ENCODE results near the gene LANCL2. TPM values are rescaled to one million over a fixed set of nuclear protein-coding genes. Genes with fewer than 3 reads are reported as not detected.

Gene LANCL2, protein sequence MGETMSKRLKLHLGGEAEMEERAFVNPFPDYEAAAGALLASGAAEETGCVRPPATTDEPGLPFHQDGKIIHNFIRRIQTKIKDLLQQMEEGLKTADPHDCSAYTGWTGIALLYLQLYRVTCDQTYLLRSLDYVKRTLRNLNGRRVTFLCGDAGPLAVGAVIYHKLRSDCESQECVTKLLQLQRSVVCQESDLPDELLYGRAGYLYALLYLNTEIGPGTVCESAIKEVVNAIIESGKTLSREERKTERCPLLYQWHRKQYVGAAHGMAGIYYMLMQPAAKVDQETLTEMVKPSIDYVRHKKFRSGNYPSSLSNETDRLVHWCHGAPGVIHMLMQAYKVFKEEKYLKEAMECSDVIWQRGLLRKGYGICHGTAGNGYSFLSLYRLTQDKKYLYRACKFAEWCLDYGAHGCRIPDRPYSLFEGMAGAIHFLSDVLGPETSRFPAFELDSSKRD
- total RNA-seq: 10 to 100 TPM in 4 of 6 donors, 1 to 10 TPM in 2; 4.6 to 19.9 (median 12.6) TPM

- Histone ChIP-seq H3K9me3 (no peaks in the 10 kb centered on the region), H3K4me1 (peaks cover 15 to 28% (median 17%) of the 10 kb centered on the region in 4 donors), H3K36me3 (no peaks in the 10 kb centered on the region), H3K27ac (peak within 1 kb of the TSS; percentile 96 to 99 (median 98)), H3K4me3 (peak within 1 kb of the TSS; percentile 79 to 95 (median 92)), H3K27me3 (no peaks in the 10 kb centered on the region)
- 0% methylated on average over 25 to 27 of the region's 28 CpGs for WGBS, 2 donors
- DNase-seq (peak in 1 of 2 donors; percentile 42), ATAC-seq (ENCODE audit: low FRiP score in 2 of 2) (peak in 1 of 2 donors; percentile 28)
- TF ChIP-seq POLR2A (IDR thresholded peaks at IDR 0.05) (no peak), EP300 (IDR thresholded peaks at IDR 0.05) (no peak), POLR2AphosphoS5 (IDR thresholded peaks at IDR 0.05) (no peak)
- TF ChIP-seq, protein P1, sequence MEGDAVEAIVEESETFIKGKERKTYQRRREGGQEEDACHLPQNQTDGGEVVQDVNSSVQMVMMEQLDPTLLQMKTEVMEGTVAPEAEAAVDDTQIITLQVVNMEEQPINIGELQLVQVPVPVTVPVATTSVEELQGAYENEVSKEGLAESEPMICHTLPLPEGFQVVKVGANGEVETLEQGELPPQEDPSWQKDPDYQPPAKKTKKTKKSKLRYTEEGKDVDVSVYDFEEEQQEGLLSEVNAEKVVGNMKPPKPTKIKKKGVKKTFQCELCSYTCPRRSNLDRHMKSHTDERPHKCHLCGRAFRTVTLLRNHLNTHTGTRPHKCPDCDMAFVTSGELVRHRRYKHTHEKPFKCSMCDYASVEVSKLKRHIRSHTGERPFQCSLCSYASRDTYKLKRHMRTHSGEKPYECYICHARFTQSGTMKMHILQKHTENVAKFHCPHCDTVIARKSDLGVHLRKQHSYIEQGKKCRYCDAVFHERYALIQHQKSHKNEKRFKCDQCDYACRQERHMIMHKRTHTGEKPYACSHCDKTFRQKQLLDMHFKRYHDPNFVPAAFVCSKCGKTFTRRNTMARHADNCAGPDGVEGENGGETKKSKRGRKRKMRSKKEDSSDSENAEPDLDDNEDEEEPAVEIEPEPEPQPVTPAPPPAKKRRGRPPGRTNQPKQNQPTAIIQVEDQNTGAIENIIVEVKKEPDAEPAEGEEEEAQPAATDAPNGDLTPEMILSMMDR (IDR thresholded peaks at IDR 0.05): no peak
Measured at GRCh38 chr7:55365205-55365674, at the start of gene LANCL2. Gene LANCL2, plus strand, starts transcription at chr7:55365337. Its CDS starts 689 bp downstream, at chr7:55366026.

DNA sequence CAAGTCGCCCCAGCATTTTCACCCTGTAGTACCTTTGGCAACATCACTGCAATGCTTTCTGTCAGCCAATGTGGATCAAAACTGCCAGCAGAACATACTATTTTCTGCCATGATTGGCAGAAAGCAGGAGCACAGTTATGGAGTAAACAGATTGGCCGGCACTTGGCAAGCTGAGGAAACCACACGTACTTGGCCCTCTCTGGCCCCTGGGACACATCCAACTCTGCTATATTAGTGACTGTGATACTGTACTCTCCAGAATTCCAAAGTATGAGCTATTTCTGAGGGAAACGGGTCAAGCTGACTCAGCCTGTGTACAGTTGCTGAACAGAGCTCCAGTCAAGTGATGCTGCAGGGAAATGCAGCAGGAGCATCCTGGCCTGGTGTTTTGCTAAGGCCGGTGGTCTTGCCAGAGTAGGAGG lies 39.8 kb upstream of the LANCL2 start:
- TF ChIP-seq EP300 (IDR thresholded peaks at IDR 0.05): no peak
- no peak for TF ChIP-seq POLR2AphosphoS5 (IDR thresholded peaks at IDR 0.05)
- TF ChIP-seq, protein P1 (IDR thresholded peaks at IDR 0.05): no peak
- no peak for TF ChIP-seq POLR2A (IDR thresholded peaks at IDR 0.05)
- H3K27me3 ChIP-seq: no peaks in the 10 kb centered on the region
- ATAC-seq (ENCODE audit: low FRiP score in 2 of 2): peak; percentile 85
- H3K4me3 ChIP-seq: no peak overlapping the region
- H3K4me1 ChIP-seq: peaks cover 0 to 11% (median 4%) of the 10 kb centered on the region in 4 donors
- H3K36me3 ChIP-seq: no peaks in the 10 kb centered on the region
- 54 to 59% methylated on average over 3 to 5 of the region's 5 CpGs for WGBS, 2 donors
- no peak for DNase-seq
- H3K27ac ChIP-seq: no peak overlapping the region
- H3K9me3 ChIP-seq: no peaks in the 10 kb centered on the region

- WGBS, 2 donors: 62 to 67% methylated on average over 11 of the region's 11 CpGs
Measured at GRCh38 chr7:55326081-55326835, 38.9 kb upstream of the LANCL2 start.

DNA sequence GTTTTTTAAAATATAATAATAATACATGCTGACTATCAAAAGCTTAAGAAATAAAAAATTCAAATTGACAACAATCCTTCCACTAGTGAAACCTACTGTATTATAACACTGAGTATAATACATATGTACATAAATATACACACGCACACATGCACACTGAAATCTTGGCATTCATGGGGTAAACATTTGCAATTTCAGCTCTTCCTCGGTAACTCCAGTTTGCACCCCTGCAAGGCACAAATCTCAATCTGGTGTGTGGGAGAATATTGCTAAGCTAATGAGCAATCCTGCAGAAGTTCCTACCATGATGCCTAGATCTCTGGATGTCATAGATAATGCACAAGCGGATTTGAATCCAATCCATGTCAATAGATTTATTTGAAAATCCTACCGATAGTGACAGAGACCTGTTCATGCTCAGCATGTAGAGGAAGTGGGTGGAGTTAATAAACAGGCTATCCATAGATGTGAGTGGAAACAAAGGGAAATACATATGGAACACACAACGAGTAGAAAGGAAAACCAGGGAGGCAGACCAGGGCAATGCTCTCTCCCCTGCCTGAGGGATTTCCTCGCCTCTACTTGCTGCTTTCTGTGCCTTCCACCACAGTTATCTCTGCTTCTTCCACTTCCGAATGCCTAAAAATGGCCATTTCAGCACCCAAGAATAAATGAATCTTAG lies 38.1 kb upstream of the LANCL2 start:
- ATAC-seq (ENCODE audit: low FRiP score in 2 of 2) (no peak), DNase-seq (no peak)
- Histone ChIP-seq H3K4me3 (no peak overlapping the region), H3K36me3 (no peaks in the 10 kb centered on the region), H3K4me1 (peaks cover 0 to 11% (median 4%) of the 10 kb centered on the region in 4 donors), H3K27me3 (no peaks in the 10 kb centered on the region), H3K27ac (no peak overlapping the region), H3K9me3 (no peaks in the 10 kb centered on the region)
- TF ChIP-seq POLR2AphosphoS5 (IDR thresholded peaks at IDR 0.05) (no peak), EP300 (IDR thresholded peaks at IDR 0.05) (no peak), POLR2A (IDR thresholded peaks at IDR 0.05) (no peak)
- TF ChIP-seq, protein P1 (IDR thresholded peaks at IDR 0.05): no peak
- 71 to 77% methylated on average over 7 of the region's 7 CpGs for WGBS, 2 donors

More at GRCh38 chr7:55326081-55326835, 38.9 kb upstream of the LANCL2 start:
- Histone ChIP-seq H3K36me3 (no peaks in the 10 kb centered on the region), H3K27me3 (no peaks in the 10 kb centered on the region), H3K9me3 (no peaks in the 10 kb centered on the region), H3K27ac (no peak overlapping the region), H3K4me3 (no peak overlapping the region), H3K4me1 (peaks cover 0 to 11% (median 4%) of the 10 kb centered on the region in 4 donors)
- TF ChIP-seq POLR2AphosphoS5 (IDR thresholded peaks at IDR 0.05) (no peak), POLR2A (IDR thresholded peaks at IDR 0.05) (no peak), EP300 (IDR thresholded peaks at IDR 0.05) (no peak)
- TF ChIP-seq, protein P1 (IDR thresholded peaks at IDR 0.05): no peak
- no peak for DNase-seq
- no peak for ATAC-seq (ENCODE audit: low FRiP score in 2 of 2)
